C1 segment of cervical spinal cord (tissue), 14 donors: ENCODE data around the gene IVNS1ABP.
A peak's percentile ranks its signal among the peaks of the same experiment; 100 is the strongest.
"Not testable (repeated sequence)": the region's sequence is repeated elsewhere in the genome, so short reads cannot be mapped to it uniquely, and the experiment has no call there.

Experiments
- DNase-seq, 14 donors: peaks; one replicate each; lab custom pipeline; 2025; lab: John Stamatoyannopoulos, UW

Gene IVNS1ABP

GRCh38 chr1:185317034-185317885 lies at the start of gene IVNS1ABP:
TSS of gene IVNS1ABP (minus strand) at chr1:185317243. CDS start at chr1:185309493, 7,750 bp downstream.
- DNase-seq: peak; percentile 68 to 97 (median 94)

GRCh38 chr1:185365951-185366350 lies 48.9 kb upstream of the IVNS1ABP start:
- no peak for DNase-seq

- not testable (repeated sequence) for DNase-seq
Measured at GRCh38 chr1:185364528-185364927, 47.5 kb upstream of the IVNS1ABP start.

- no peak for DNase-seq
Measured at GRCh38 chr1:185363205-185363604, 46.2 kb upstream of the IVNS1ABP start.

- no peak for DNase-seq
Measured at GRCh38 chr1:185360714-185361113, 43.7 kb upstream of the IVNS1ABP start.

GRCh38 chr1:185358957-185359356 lies 41.9 kb upstream of the IVNS1ABP start:
- no peak for DNase-seq

- no peak for DNase-seq
Measured at GRCh38 chr1:185355947-185356346, 38.9 kb upstream of the IVNS1ABP start.

- DNase-seq: no peak
Measured at GRCh38 chr1:185353124-185353523, 36.1 kb upstream of the IVNS1ABP start.

GRCh38 chr1:185351734-185352466 lies 34.9 kb upstream of the IVNS1ABP start:
- DNase-seq: no peak

GRCh38 chr1:185350027-185350442 lies 33.0 kb upstream of the IVNS1ABP start:
- DNase-seq: no peak

GRCh38 chr1:185349556-185349955 lies 32.5 kb upstream of the IVNS1ABP start:
- no peak for DNase-seq

- DNase-seq: no peak
Measured at GRCh38 chr1:185348985-185349384, 31.9 kb upstream of the IVNS1ABP start.

GRCh38 chr1:185348296-185348695 lies 31.3 kb upstream of the IVNS1ABP start:
- no peak for DNase-seq

- DNase-seq: no peak
Measured at GRCh38 chr1:185345913-185346720, 29.1 kb upstream of the IVNS1ABP start.

GRCh38 chr1:185343306-185343705 lies 26.3 kb upstream of the IVNS1ABP start:
- DNase-seq: peak in 2 of 14 donors; percentile 12 to 22

GRCh38 chr1:185342672-185343259 lies 25.7 kb upstream of the IVNS1ABP start:
- DNase-seq: no peak

- DNase-seq: no peak
Measured at GRCh38 chr1:185342017-185342416, 25.0 kb upstream of the IVNS1ABP start.

- DNase-seq: no peak
Measured at GRCh38 chr1:185341196-185341781, 24.2 kb upstream of the IVNS1ABP start.

GRCh38 chr1:185338719-185339622 lies 21.9 kb upstream of the IVNS1ABP start:
- peak in 5 of 14 donors; percentile 7 to 28 (median 17) for DNase-seq

- DNase-seq: no peak
Measured at GRCh38 chr1:185337246-185337645, 20.2 kb upstream of the IVNS1ABP start.
